T-helper 9 cell (primary cell): ENCODE results near the gene ACAP3.

Source experiments
- DNase-seq: peaks from one replicate; pipeline ENCODE4 v3.0.0-alpha.2; 2020
- total RNA-seq, 2 donors: gene quantifications; one replicate each; lab custom pipeline; 2026; lab: John Stamatoyannopoulos, UW

Gene ACAP3, protein sequence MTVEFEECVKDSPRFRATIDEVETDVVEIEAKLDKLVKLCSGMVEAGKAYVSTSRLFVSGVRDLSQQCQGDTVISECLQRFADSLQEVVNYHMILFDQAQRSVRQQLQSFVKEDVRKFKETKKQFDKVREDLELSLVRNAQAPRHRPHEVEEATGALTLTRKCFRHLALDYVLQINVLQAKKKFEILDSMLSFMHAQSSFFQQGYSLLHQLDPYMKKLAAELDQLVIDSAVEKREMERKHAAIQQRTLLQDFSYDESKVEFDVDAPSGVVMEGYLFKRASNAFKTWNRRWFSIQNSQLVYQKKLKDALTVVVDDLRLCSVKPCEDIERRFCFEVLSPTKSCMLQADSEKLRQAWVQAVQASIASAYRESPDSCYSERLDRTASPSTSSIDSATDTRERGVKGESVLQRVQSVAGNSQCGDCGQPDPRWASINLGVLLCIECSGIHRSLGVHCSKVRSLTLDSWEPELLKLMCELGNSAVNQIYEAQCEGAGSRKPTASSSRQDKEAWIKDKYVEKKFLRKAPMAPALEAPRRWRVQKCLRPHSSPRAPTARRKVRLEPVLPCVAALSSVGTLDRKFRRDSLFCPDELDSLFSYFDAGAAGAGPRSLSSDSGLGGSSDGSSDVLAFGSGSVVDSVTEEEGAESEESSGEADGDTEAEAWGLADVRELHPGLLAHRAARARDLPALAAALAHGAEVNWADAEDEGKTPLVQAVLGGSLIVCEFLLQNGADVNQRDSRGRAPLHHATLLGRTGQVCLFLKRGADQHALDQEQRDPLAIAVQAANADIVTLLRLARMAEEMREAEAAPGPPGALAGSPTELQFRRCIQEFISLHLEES
- total RNA-seq: 78.1 to 80.8 reads per million in 2 donors

GRCh38 chr1:1307923-1308755 lies at the start of gene ACAP3, which contains the start of gene PUSL1:
Gene ACAP3 (minus strand): TSS chr1:1307930. CDS start chr1:1307815, 115 bp downstream.
Gene PUSL1 (plus strand): TSS chr1:1308597. CDS start chr1:1308644, 47 bp downstream.
- peak; percentile 80 for DNase-seq

DNA sequence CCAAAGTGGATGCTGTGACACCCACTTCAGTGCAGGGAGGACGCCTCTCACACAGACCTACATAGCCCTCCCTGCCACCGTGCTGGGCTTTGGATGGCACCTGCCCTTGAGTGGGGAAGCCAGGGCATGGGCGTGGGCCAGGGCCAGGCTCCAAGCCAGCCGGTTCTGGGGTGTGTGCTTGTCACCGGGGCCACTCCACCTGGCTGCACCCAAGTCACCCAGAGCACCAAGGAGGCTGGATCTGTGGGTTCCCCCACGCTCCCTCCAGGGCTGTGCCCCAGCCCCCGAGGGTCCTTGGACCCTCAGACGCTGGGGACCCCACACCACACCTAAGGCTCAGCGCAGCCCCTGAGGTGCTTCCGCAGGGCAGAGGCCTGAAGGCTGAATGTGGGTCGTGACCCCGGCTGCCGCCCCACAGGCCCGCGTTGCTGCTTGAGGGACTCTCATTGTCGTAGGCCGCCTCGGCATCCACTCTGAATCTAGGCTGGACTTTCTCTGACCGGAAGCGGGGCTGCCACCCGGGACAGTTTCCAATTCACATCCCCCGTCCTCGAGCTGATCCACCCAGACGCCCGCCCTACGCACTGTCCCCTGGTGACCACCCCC lies 49.2 kb upstream of the ACAP3 start:
- no peak for DNase-seq

GRCh38 chr1:1356166-1356795 lies 48.6 kb upstream of the ACAP3 start:
- no peak for DNase-seq

DNA sequence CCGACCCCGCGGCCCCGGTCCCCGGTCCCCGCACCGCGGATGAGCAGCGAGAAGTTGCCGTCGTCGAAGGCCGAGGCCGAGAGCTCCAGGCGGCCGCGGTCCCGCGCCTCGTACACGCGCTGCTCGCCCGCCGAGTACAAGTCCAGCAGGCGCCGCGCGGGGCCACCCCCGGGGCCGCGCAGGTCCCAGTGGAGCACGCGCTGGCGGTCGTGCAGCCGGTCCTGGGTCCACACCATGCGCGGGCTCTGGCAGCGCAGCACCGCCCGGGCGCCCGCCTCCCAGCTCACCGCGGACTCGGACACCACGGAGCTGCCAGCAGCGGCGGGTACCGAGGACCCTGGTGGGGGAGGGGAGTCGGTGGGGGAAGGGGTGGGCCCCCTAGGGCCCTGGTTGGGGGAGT lies 47.7 kb upstream of the ACAP3 start:
- DNase-seq: no peak

GRCh38 chr1:1354271-1355247 lies 46.8 kb upstream of the ACAP3 start:
- DNase-seq: no peak

- DNase-seq: no peak
These were observed 45.8 kb upstream of the ACAP3 start for GRCh38 chr1:1353389-1354151.

DNA sequence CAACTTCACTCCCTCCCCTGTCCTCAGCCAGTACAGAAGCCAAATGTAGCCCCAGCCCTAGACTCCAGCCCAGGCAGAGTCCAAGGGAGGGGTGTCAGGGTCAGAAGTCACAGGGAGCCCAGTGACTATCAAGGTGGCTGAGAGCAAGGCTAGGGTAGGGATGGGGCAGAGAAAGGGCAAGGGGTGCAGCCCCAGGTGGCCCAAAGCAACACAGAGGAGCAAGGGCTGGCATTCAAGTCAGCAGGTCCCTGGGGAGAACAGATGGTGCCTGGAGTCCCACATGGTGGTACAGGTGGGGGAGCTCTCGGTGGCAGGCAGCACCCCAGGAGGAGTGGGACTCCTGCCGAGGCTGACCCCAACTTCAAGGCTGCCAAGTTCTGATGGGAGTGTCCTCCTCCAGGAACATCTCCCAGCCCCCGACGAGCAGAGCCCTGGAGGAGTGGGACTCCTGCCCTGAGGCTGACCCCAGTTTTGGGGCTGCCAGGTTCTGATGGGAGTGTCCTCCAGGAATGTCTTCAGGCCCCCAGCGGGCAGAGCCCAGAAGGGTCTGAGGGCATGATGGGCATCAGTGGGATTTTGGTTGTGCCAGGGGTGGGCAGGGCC lies 45.2 kb upstream of the ACAP3 start:
- no peak for DNase-seq

GRCh38 chr1:1351511-1352427 lies 44.0 kb upstream of the ACAP3 start:
- no peak for DNase-seq

GRCh38 chr1:1349256-1350012 lies 41.7 kb upstream of the ACAP3 start, which contains the start of gene DVL1:
Gene DVL1 (minus strand): TSS chr1:1349418. CDS start chr1:1349065, 353 bp downstream.
- DNase-seq: peak; percentile 73

- no peak for DNase-seq
These were observed 40.9 kb upstream of the ACAP3 start for GRCh38 chr1:1348420-1349255.

- DNase-seq: no peak
These were observed 40.1 kb upstream of the ACAP3 start for GRCh38 chr1:1347663-1348419.

- DNase-seq: no peak
These were observed 39.4 kb upstream of the ACAP3 start for GRCh38 chr1:1347026-1347595.

DNA sequence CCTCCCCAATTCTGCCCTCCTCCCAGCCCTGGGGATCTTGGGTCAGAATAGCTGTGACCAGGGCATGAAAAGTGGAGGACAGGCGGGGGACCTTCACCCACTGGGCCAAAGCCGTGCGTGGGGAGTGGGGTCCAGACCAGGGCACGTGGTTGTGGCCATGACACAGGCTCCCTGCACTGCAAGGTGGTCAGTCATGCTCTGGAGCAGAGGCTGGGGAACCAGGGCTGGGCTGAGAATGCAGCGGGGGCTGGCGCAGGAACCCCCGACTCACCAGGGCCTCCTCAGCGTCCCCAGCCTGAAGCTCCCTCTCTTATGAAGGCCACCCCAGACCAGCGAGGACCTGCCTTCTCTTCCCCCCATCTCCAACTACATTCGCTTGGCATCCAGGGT lies 38.8 kb upstream of the ACAP3 start:
- DNase-seq: no peak

- DNase-seq: no peak
These were observed 38.2 kb upstream of the ACAP3 start for GRCh38 chr1:1345860-1346500.

GRCh38 chr1:1345384-1345783 lies 37.7 kb upstream of the ACAP3 start:
- no peak for DNase-seq
